HG03060 (cell line): Measurements from ENCODE around the gene TEX53.

Experiments used
- ATAC-seq: cut with Tn5 transposase; IDR thresholded peaks from one replicate; pipeline ENCODE4 v1.9.1; 2021; ENCODE audit warnings: low read depth, moderate number of reproducible peaks; ENCODE audit not compliant: unreplicated experiment

Gene TEX53

DNA sequence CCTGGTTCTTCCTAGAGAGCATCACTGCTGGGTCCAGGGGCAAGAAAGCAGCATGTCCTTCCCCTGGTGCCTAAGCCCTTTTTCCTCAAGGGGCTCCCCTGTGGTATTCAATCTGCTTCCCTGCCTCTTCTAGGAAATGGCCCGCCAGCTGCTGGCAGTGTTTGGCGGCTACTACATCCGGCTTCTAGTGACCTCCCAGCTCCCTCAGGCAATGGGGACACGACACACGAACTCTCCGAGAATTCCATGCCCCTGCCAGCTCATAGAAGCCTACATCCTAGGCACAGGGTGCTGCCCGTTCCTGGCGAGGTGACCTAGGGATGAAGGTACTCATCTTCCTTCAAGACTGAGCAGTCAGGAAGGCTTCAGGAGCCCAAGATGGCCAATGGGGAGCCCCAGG lies 14.6 kb downstream of the TEX53 start:
- ATAC-seq: no peak

DNA sequence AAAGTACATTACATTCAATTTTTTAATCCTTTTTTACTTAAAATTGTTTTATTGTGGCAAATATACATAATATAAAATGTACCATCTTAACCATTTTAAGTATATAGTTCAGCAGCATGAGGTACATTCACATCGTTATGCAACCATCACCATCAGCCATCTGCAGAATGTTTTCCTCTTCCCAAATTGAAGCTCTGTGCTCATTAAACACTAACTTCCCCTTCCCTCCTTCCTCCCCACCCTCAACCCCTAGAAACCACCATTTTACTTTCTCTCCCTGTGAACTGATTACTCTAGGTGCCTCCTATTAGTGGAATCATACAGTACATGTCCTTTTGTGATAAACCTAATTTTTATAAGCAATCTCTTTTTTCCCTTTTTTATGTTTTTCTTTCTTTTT lies 15.6 kb downstream of the TEX53 start:
- no peak for ATAC-seq

DNA sequence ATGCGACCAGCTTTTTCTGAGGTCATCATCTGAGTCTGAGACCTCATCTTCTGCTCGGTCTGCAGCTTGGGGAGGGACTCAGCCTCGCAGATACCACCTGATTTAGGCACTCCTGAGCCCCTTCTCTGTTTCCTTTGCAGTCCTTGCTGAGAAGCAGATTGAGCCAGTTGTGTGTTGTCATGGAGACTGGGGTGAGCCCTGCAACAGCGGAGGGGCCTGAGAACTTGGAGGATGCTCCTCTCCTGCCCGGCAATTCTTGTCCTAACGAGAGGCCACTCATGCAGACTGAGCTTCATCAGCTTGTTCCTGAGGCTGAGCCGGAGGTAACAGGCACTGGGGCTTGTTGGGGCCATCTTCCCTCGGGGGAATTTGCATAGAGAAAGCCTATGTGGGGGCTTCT lies 19.2 kb downstream of the TEX53 start:
- ATAC-seq: no peak

DNA sequence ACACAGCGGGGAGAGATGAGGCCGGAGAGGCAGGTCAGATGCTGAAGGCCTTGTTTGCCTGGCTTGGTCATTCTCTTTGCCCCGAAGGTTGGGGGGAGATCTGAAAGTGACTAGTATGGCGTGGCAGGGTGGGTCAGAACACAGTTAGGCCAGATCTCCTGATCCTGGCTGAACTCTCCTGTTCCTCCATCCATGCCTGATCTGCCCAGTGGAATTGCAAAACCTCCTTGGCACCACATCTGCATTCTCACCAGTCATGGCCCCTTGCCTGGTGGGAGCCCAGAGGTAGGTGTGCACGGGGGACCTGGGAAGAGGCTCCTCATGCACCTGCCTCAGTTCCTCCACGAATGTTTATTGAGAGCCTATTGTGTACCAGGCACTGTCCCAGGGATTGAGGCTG lies 23.2 kb downstream of the TEX53 start:
- no peak for ATAC-seq

DNA sequence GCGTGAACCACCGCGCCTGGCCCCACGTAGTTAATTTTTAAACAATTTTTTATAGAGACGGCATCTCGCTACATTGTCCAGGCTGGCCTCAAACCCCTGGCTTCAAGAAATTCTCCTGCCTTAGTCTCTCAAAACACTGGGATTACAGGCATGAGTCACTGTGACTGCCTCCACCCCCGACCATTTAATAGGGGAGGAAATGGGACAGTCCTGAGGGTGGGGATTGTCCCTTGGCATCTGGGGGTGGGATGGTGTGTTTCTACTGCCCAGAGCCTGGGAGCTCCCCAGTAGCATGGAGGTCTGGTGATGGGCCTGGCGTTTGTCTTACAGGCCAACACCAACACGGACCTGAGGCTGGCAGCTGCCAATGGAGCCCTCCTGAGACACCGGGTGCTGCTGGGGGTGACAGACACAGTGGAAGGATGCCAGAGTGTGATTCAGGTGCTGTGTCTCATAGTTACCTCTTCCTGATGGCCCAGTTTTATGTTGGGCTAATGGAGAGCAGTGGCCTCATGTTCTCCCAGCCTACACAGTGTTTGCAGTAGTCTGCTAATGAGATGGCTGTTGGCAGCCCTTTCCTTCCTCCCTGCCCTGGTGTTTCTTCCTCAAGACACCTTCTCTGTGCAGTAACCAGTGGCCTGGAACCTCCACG lies 24.0 kb downstream of the TEX53 start:
- no peak for ATAC-seq

DNA sequence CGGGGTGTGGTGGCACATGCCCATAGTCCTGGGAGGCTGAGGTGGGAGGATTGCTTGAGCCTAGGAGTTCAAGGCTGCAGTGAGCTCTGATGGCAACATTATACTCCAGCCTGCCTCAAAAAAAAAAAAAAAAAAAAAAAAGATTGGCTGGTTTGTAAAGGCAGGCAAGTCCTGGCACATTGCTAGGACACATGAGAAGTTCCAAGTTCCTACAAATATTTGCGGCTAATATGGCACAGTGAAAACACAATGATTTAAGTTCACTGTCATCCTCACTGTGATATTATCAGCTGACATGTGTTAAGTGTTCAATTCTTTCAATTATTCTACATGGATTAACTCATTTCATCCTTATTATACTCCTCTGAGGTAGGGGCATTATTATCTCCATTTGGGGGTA lies 26.4 kb downstream of the TEX53 start:
- ATAC-seq: no peak

DNA sequence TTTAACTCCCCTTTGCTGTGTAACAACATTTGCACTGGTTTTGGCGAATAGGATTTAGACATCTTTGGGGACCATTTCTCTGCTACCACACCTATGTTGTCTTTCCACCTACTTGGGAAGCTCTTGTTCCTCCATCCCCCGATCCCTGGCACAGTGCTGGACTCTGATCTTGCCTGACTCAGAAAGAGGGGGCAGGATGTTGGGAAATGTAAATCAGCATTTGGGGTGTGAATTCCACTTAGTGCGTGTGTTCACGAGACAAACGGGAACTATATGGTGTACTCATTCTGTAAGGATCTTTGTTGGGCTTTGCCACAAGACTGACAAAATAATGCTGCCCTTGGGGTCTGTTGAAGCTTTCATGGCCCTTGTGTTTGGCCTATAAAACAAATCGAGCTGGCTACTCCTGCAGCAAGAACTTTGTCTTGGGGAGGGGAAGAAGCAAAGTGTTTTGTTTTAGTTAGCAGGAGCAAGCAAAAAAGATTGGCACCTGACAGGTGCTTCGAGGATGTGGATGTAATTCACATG lies 28.0 kb downstream of the TEX53 start:
- no peak for ATAC-seq

DNA sequence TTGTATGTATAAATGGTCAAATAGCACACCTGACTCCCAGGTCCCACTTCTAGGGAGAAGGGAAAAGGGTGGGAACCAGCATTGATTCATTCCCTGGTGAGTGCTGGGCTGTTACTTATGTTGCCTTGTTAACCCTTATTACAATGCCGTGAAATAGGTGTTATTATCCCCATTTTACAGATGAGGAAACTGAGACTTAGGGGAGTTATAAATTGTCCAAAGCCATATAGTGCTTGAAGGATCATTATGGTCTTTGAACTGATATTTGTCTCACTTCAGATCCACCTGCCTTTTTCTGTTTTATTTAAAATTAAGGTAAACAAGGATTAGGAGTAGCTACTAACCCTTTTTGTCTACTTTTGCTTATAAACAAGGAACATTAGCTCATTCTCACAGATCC lies 30.1 kb downstream of the TEX53 start:
- no peak for ATAC-seq

DNA sequence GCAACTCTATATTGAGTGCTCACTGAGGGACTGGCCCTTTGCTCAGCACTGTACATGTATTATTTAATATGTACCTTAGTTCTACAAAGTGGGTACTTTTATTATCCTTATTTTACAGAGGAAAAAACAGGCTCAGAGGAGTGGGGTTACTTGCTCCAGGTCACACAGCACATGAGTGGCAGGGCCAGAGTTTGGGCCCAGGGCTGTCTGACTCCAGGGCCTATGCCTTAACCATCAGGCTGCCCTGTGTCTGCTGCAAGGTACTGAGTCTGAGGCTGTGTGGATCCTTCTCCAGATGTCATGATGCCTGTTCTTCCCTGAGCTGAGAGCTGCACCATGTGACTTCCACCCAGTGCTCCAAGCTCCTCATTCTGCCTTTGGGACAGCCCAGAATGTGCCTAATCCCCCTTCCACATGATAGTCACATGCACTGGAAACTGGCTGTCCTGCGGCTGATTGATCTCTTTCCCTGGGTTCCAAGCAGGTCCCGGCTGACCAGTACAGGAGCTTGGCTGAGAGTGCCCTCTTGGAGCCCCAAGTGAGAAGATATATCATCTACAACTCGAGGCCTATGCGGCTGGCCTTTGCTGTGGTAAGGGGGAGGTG lies 31.1 kb downstream of the TEX53 start:
- ATAC-seq: no peak

DNA sequence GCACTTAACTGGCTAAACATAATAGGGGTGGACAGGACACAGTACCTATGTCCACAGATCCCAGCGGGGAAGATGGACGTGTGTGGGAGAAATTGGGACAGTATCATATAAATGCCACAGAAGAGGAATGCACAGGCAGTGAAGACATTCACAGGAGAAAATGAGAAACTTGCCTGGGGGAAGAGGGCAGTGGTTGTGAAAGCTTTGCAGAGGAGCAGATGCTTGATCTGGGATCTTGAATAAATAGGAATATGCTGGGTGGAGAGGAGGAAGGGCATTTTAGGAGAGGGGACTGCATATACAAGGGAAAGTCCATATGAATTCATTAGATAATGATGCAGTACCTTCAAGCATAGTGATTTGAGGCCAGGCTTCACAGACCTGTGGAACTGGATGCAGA lies 32.9 kb downstream of the TEX53 start:
- ATAC-seq: no peak

DNA sequence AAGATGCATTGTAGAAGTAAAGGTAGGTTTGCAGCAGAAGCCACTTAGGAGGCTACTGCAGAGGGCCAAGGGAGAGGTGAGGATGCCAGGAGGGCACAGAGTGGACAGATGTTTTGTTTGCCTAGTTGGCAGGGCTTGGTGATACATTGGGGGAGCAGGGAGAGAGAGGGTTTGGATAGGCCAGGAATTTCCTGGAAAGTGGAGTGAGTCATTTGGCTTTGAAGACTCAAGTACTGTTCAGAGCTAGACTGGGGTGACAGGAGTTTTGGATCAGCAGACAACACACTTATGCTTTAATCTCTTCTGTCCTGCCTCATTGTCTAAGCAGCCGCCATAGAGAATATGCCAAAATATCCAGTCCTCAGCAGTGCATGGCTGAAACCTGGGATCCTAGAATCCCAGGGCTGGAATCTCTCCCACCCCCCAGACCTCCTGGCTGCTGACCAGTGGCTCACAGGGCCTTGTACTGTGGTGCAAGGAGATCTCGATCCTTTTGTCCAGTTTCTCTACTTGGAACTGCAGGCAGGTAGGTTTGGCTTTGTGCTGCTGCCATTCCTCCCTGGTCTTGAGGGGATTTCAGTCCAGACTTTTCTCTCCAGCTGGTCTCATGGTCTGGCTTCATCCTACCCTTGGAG lies 35.5 kb downstream of the TEX53 start:
- ATAC-seq: no peak

DNA sequence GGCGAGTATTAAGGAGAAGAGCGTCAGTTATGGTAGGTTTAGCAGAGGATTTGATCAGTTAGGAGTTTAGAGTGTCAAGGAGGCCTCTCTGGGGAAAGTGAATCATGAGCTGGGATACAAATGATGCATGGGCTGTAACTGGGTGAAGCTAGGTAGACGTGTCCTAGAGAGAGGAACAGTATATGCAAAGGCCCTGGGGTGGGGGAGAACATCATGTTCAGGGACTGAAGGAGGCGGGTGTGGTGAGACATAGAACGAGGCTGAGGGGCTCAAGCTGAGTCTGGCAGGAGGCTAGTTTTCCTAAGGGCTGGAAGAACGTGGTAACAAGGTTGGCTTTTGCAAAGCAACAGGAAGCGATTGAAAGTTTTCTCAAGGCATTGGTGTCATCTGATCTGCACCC lies 36.0 kb downstream of the TEX53 start:
- no peak for ATAC-seq

DNA sequence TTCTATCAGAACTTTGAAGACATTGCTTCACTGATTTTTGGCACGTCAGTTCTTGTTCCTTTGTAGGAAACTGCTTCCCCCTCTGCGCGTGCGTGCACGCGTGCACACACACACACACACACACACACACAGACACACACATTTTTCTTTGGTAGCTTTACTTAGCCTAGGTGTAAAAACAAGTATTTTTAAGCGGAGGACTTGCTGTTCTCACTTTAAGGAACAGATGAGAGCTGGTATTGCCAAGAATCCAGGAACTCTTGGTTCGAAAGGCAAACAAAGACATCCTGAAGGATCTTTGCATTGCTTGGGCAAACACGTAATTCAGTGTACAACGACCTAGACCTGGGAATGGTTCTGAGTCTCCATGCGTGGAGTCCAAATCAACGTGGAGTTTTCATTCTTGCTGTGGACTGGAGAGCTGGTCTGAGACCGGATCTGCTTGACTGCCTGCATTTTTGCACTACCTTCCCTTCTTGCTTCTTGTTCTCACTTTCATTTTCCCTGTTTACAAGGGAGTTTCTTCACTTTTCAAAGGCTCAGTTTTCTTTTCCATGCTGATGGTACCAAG lies 38.3 kb downstream of the TEX53 start:
- no peak for ATAC-seq

DNA sequence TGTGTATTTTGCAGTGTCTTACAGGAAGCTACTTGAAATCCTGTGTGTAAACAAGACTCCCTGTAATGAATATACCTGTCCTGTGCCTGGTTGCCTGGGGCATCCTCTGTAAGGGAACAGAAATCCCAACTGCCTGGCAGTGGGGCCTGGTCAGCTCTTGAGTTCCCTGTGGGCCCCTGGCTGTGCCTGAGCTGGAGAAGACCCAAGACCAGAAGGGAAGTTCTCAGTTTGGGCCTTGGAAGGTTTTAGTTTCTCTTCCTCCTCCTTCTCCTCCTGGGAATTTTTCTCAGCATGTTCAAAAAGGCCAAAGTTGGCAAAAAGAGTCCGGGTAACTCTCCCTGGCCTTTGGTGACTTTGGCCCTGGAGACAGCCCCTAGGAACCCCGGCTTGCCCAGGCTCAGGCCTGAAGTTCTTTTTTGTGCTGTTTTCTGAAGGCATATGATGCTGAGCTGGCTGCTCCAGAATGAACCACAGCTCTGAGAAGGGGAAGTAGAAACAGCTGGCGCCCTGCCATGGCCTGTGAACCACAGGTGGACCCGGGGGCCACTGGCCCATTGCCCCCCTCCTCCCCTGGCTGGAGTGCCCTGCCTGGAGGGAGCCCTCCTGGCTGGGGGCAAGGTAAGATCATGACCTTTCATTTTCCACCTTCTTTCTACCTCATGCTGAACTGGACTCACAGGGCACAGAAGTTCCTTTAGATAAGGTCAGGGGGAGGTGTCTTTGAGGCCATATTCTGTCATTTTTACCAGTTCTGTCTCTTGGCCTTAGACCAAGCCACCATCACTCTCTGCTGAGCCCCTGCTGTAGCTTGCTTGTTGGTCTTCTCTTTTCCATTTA lies 40.7 kb downstream of the TEX53 start:
- peak; percentile 72 for ATAC-seq

DNA sequence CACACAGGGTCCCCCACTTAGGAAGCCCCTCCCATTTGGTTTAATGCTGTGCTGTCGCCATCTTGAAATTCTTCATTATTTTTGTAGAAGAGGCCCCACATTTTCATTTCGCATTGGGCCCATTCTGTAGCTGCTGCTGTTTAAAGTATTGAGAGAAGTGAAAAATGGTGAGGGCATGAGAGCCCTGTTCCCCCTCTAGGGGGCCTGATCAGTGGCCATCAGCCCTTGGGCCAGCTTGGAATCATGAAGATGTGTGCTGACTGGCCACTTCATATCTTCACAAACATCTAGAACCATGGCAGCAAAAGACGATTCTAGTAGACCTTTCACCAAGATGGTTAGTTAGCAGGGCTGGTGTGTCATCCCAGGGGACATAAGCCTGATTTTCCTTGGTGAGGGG lies 43.2 kb downstream of the TEX53 start:
- ATAC-seq: no peak

DNA sequence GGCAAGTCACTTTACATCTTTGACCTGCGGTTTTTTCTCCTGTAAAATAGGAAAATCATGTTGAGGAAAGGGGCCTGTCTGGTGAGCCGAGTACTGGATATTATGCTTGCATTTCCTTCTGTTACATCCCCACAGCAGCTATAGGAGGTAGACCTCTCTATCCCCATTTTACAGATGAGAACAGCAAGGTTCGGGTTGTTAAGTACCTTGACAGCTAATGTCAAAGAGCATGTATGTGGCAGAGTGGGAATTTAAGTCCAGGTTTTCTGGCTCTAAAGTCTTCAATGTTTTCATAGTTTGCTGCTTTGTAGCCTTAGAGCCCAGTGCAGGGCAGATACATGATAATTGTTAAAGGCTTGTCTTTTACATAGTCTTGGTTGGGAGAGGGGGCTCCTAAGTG lies 43.7 kb downstream of the TEX53 start:
- ATAC-seq: no peak

DNA sequence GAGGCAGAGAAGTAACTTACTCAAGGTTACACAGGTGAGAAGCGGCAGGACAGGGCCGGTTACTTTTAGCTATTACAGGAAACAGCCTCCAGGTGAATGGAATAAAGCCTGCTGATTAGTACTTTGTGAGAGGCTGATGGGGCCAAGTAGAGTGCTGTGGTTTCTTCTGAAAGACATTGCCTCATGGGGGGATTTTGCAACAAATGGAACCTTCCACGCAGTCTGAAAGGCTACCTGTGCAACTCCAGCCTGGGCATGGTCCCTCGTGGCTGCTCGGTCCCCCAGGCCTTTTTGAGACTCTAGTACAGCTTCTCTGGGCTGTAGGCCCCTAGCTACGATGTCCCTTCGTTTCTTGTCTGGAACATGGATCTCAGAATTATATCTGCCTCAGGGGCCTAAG lies 44.5 kb downstream of the TEX53 start:
- no peak for ATAC-seq

DNA sequence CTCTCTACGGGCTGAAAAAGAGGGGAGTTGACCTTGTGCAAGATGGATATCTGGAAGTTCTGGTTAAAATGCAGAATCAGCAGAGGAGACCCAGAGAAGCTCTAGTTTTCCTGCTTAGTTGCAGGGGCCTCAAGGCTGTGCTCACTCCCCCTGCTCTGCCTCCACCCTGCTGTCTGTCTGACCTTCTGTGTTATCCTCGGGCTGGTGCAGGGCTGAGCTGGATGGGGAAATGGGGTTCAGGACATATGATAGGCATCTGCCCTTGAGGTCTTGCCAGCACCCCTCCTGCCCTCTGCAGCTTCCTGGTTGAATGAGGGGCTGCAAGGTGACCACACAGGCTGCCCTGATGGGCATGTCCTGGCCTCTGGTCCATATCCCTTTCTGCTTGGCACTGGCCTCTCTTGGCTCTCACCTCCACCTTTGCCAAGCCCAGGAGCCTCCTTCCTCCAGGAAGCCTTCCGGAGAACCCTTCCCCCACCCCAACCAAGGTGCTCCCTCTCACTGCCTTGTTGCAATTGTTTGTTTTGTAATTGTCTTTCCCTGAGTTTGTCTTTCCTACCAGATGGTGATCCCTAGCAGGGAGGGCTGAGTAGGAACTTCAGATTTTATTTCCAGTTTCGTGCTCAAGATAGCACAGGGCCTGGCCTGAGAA lies 45.2 kb downstream of the TEX53 start:
- ATAC-seq: no peak

DNA sequence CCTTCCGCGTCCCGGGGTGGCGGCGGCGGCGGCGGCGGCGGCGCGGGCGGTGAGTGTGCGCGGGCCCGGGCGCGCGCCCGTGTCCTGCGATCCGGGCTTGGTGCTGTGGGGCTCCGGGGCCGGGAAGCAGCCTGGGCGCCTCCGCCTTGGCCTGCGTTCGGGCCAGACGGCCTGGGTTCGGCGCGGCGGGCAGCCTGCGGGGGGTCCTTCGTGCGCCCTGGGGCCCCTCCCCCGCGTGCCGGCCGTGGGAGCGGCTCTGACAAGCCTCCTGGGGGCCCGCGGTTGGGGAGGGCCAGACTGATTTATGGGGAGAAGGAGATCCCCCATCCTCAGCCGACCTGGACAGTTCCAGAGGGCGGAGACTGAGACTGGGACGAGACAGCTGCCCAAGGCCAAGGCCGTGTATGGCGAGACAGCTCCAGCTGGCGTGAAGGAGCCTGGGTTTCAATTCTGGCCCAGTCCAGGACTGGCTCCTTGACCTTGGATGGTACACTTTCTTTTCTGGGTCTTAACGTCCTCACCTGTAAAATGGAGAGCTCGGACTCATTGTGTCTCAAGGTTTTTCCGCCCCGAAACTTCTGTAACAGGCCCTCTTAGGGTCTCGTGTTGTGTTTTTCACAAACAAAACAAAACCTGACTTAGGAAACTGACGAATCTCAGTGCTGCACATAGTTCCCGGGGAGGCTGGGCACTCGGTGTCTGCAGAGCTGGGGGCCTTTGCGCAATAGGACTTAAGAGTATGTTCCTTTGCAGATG lies 45.9 kb downstream of the TEX53 start:
- ATAC-seq: no peak

DNA sequence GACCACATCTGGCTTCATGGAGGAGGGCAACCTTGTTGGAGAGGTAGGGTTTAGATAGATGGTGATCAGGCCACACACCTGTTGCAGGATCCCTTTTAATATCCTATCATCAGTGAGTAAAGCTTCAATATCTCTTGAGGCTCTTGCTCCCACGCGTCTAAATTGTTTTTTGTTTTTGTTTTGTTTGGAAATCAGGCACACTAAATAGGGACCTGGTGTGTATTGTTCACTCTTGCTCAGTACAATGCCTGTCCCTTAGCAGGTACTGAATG lies 49.1 kb downstream of the TEX53 start:
- ATAC-seq: no peak
